B cell (primary cell): ENCODE measurements around the gene CIC. TPM values are rescaled to one million over a fixed set of nuclear protein-coding genes. Genes with fewer than 3 reads are reported as not detected.
A peak's percentile ranks its signal among the peaks of the same experiment; 100 is the strongest.

Experiments used
- ATAC-seq: fragments of 200-7000 bp; cut with Tn5 transposase; one replicate; pipeline ENCODE4 v1.10.0; 2021; ENCODE audit warnings: low read depth, mild to moderate bottlenecking, moderate number of reproducible peaks, moderate library complexity
- CTCF ChIA-PET: fragments of 350-600 bp; sonication (Branson Sonifier 250); formaldehyde crosslinking; loops from one replicate; lab custom pipeline; 2021; ENCODE audit warnings: antibody characterized with exemption, inconsistent platforms; lab: Charles Lee
- POLR2A ChIA-PET: fragments of 350-600 bp; sonication (Branson Sonifier 250); formaldehyde crosslinking; loops from one replicate; lab custom pipeline; 2021; ENCODE audit warnings: antibody characterized with exemption; lab: Charles Lee
- DNase-seq: peaks from one replicate; pipeline ENCODE4 v3.0.0; 2013
- H2AFZ ChIP-seq: 2 replicates; pipeline ENCODE4 v1.6.1; 2012; ENCODE audit warnings: mild to moderate bottlenecking, low read depth, low read length; ENCODE audit not compliant: insufficient read depth, poor library complexity, severe bottlenecking
- H3K27ac ChIP-seq, 2 donors: 1 replicate in 1 of 2; 2 replicates in 1 of 2; pipeline ENCODE4 v1.5.1; 2012 to 2013; ENCODE audit warnings: low read length in 2 of 2, mild to moderate bottlenecking in 2 of 2, moderate library complexity in 1 of 2
- H3K27me3 ChIP-seq, 4 experiments: fragments of 200-600 bp in 1 of 4; sonication (generic) in 1 of 4; replicated peaks in 1 of 4; 1 replicate in 2 of 4; 2 replicates in 2 of 4; pipeline versions ENCODE4 v1.6.1 to v1.7.0; 2013 to 2016; ENCODE audit warnings: low read length in 3 of 4, mild to moderate bottlenecking in 2 of 4, mixed read lengths in 1 of 4, moderate library complexity in 1 of 4; ENCODE audit not compliant: insufficient read depth in 4 of 4, control insufficient read depth in 3 of 4; ENCODE audit errors: control extremely low read depth in 1 of 4
- H3K36me3 ChIP-seq, 2 experiments: replicated peaks in 1 of 2; 1 replicate in 1 of 2; 2 replicates in 1 of 2; pipeline versions ENCODE4 v1.6.1 to v1.7.1; 2013; ENCODE audit warnings: low read length in 1 of 2; ENCODE audit not compliant: insufficient read depth in 2 of 2, control insufficient read depth in 1 of 2; ENCODE audit errors: control extremely low read depth in 1 of 2, extremely low read depth in 1 of 2
- H3K4me1 ChIP-seq, 2 donors: fragments of 200-600 bp in 1 of 2; sonication (generic) in 1 of 2; 1 replicate in 1 of 2; 2 replicates in 1 of 2; pipeline versions ENCODE4 v1.5.1 to v1.6.1; 2013 to 2017; ENCODE audit warnings: low read length in 2 of 2; ENCODE audit not compliant: control insufficient read depth in 2 of 2, insufficient read depth in 2 of 2
- H3K4me2 ChIP-seq: replicated peaks from 2 replicates; pipeline ENCODE3; 2012; ENCODE audit warnings: mild to moderate bottlenecking, low read depth, low read length; ENCODE audit not compliant: poor library complexity, severe bottlenecking
- H3K4me3 ChIP-seq, 5 experiments: fragments of 200-600 bp in 1 of 5; sonication (generic) in 1 of 5; 1 replicate in 3 of 5; 2 replicates in 2 of 5; pipeline versions ENCODE4 v1.5.1 to v1.7.0; 2011 to 2016; ENCODE audit warnings: low read length in 4 of 5, mild to moderate bottlenecking in 4 of 5, low read depth in 2 of 5, control low read depth in 1 of 5, moderate library complexity in 1 of 5; ENCODE audit not compliant: insufficient read depth in 1 of 5; ENCODE audit errors: control extremely low read depth in 1 of 5, extremely low read depth in 1 of 5
- H3K79me2 ChIP-seq: fragments of 200-600 bp; sonication (generic); one replicate; pipeline ENCODE4 v1.6.0; 2016; ENCODE audit warnings: low read length; ENCODE audit not compliant: control insufficient read depth, insufficient read depth
- H3K9ac ChIP-seq: fragments of 200-600 bp; sonication (generic); 2 replicates; pipeline ENCODE4 v1.6.1; 2017; ENCODE audit warnings: mild to moderate bottlenecking, low read length, moderate library complexity
- H3K9me3 ChIP-seq, 3 donors: one replicate each; pipeline versions ENCODE4 v1.6.1 to v1.7.1; 2013; ENCODE audit warnings: low read length in 2 of 3; ENCODE audit not compliant: control insufficient read depth in 2 of 3, insufficient read depth in 1 of 3; ENCODE audit errors: control extremely low read depth in 1 of 3
- H4K20me1 ChIP-seq: 2 replicates; pipeline ENCODE4 v1.6.0; 2012; ENCODE audit warnings: mild to moderate bottlenecking, low read length; ENCODE audit not compliant: insufficient read depth, control insufficient read depth, poor library complexity, severe bottlenecking
- H3K27ac Mint-ChIP-seq: one replicate; pipeline ENCODE4 v1.8.0; 2021; ENCODE audit warnings: mixed read lengths
- H3K27me3 Mint-ChIP-seq: one replicate; pipeline ENCODE4 v1.8.0; 2021; ENCODE audit warnings: mixed read lengths
- H3K4me1 Mint-ChIP-seq: one replicate; pipeline ENCODE4 v1.8.0; 2021; ENCODE audit warnings: mixed read lengths
- H3K4me3 Mint-ChIP-seq: one replicate; pipeline ENCODE4 v1.8.0; 2021; ENCODE audit warnings: mixed read lengths
- H3K9me3 Mint-ChIP-seq: one replicate; pipeline ENCODE4 v1.8.0; 2022; ENCODE audit warnings: mixed read lengths; ENCODE audit not compliant: insufficient read depth
- CTCF ChIP-seq: fragments of 200-600 bp; IDR thresholded peaks from one replicate; pipeline ENCODE4 v1.8.0; 2022; ENCODE audit warnings: antibody characterized with exemption, mild to moderate bottlenecking
- EZH2 ChIP-seq: IDR thresholded peaks from 2 replicates; pipeline ENCODE4 v1.6.1; 2012; ENCODE audit warnings: borderline replicate concordance, low read depth, mild to moderate bottlenecking, moderate library complexity, low read length; ENCODE audit not compliant: insufficient read depth, poor library complexity, severe bottlenecking
- WGBS: methylation state at CpG from one replicate; pipeline ENCODE4 v1.1.5; 2013; ENCODE audit warnings: missing lambda C conversion rate; ENCODE audit not compliant: insufficient coverage; 5-methylcytosine and 5-hydroxymethylcytosine counted together
- intact Hi-C: fragments of 100-400 bp; cut with micrococcal nuclease; formaldehyde crosslinking; loops from one replicate; pipeline ENCODE4 v1.10.0; 2022
- polyA plus RNA-seq: library from polyadenylated mRNA; depleted of rRNA; stranded (reverse); fragments of >200 nt; gene quantifications from 2 replicates; pipeline ENCODE4 v1.2.3, GENCODE V29; 2012
- total RNA-seq, 2 donors: library from RNA; stranded (reverse); fragments of 120-200 nt in 1 of 2; gene quantifications; 1 replicate in 1 of 2; 2 replicates in 1 of 2; pipeline versions ENCODE4 v1.2.3 to v1.2.4, GENCODE V29; 2013 to 2022

The CIC gene
- total and polyA plus RNA-seq, 2 donors (not counting 1 experiment from before 2014, with no cell fraction given): 75.7 to 119 TPM

GRCh38 chr19:42280815-42281145 is 11.7 kb downstream of the CIC start:
- DNase-seq: no peak
- Histone ChIP-seq H3K27ac (peak overlapping the region; percentile 71 to 91), H3K9me3 (no peaks in the 10 kb centered on the region), H3K4me2 (peak overlapping the region; percentile 96), H3K9ac (peak overlapping the region; percentile 86), H3K27me3 (no peaks in the 10 kb centered on the region), H3K79me2 (peaks cover 51% of the 10 kb centered on the region), H3K4me1 (peaks cover 48 to 59% of the 10 kb centered on the region in 2 donors), H4K20me1 (peaks cover 21% of the 10 kb centered on the region), H3K36me3 (no peaks in the 10 kb centered on the region), H2AFZ (peak overlapping the region; percentile 63), H3K4me3 (peak overlapping the region in 4 of 5 experiments; percentile 71 to 90 (median 81))
- intact Hi-C loops: loop anchor here (1.0 to 5.0 kb wide), 5 partner anchors 11 to 148 kb away; partner anchors contain the start of genes CIC, ERF and POU2F2
- ChIA-PET POLR2A (interaction anchor here (0.8 to 5.5 kb wide), 5 partner anchors 8 to 151 kb away, joined by 3 to 23 read pairs (median 3); partner anchors contain the start of genes CIC, GSK3A and PAFAH1B3), CTCF (interaction anchor here (1.5 to 4.8 kb wide), 5 partner anchors 10 to 172 kb away, joined by 4 to 89 read pairs (median 25); partner anchors contain the start of gene GSK3A)
- no peaks in the 10 kb centered on the region for H3K9me3 Mint-ChIP-seq
- ATAC-seq: no peak
- WGBS: 0% methylated on average over 17 of the region's 20 CpGs
- H3K27ac Mint-ChIP-seq: no peak overlapping the region
- H3K27me3 Mint-ChIP-seq: no peaks in the 10 kb centered on the region
- TF ChIP-seq CTCF (no peak), EZH2 (no peak)
- H3K4me3 Mint-ChIP-seq: peak overlapping the region; percentile 90
- peaks cover 37% of the 10 kb centered on the region for H3K4me1 Mint-ChIP-seq

GRCh38 chr19:42281146-42281826 is 12.2 kb downstream of the CIC start:
- Mint-ChIP-seq H3K27me3 (no peaks in the 10 kb centered on the region), H3K27ac (no peak overlapping the region), H3K4me1 (peaks cover 37% of the 10 kb centered on the region), H3K9me3 (no peaks in the 10 kb centered on the region), H3K4me3 (no peak overlapping the region)
- POLR2A ChIA-PET: interaction anchor here (0.7 to 5.5 kb wide), 7 partner anchors 11 to 173 kb away, joined by 4 to 23 read pairs (median 9); partner anchors contain the start of genes CIC and GSK3A
- DNase-seq: peak; percentile 56
- H3K27ac ChIP-seq: peak overlapping the region; percentile 91 to 96
- no peaks in the 10 kb centered on the region for H3K36me3 ChIP-seq
- peak overlapping the region in 3 of 5 experiments; percentile 71 to 90 (median 88) for H3K4me3 ChIP-seq
- H3K4me1 ChIP-seq: peaks cover 53 to 64% of the 10 kb centered on the region in 2 donors
- peak overlapping the region; percentile 40 for H3K9ac ChIP-seq
- H3K27me3 ChIP-seq: no peaks in the 10 kb centered on the region
- peaks cover 51% of the 10 kb centered on the region for H3K79me2 ChIP-seq
- H4K20me1 ChIP-seq: peaks cover 26% of the 10 kb centered on the region
- peak overlapping the region; percentile 96 for H3K4me2 ChIP-seq
- CTCF ChIA-PET: interaction anchor here (1.0 to 4.8 kb wide), 7 partner anchors 10 to 172 kb away, joined by 3 to 89 read pairs (median 10); partner anchors contain the start of gene GSK3A
- 10% methylated on average over 22 of the region's 25 CpGs for WGBS
- H3K9me3 ChIP-seq: no peaks in the 10 kb centered on the region
- peak overlapping the region; percentile 26 for H2AFZ ChIP-seq
- TF ChIP-seq CTCF: no peak
- TF ChIP-seq EZH2: no peak
- intact Hi-C loops: loop anchor here (5.0 kb wide), 1 partner anchor 79 kb away; no protein-coding TSS in a partner anchor
- no peak for ATAC-seq
